ENCODE results near the gene VMAC.

The VMAC gene

GRCh38 chr19:5948752-5949564 is 44.3 kb downstream of the VMAC start:
- Histone ChIP-seq H3K4me1 (ENCODE audit: low read length) (peaks cover 53% of the 10 kb centered on the region), H3K27me3 (replicated peaks; ENCODE audit: insufficient read depth, low read length) (no peaks in the 10 kb centered on the region), H3K4me3 (ENCODE audit: low read length) (peak overlapping the region; percentile 9; the same call in 1 of the 2 replicates), H3K9me3 (replicated peaks; ENCODE audit: insufficient read depth, low read length) (no peaks in the 10 kb centered on the region), H3K27ac (ENCODE audit: low read length) (peak overlapping the region; percentile 87), H3K9ac (ENCODE audit: low read length) (peak overlapping the region; percentile 55), H2AFZ (ENCODE audit: low read length) (no peak overlapping the region), H3K36me3 (replicated peaks; ENCODE audit: insufficient read depth, low read length) (peaks cover 4% of the 10 kb centered on the region; the same call in 1 of the 2 replicates), H3K4me2 (ENCODE audit: low read depth, low read length) (peak overlapping the region; percentile 82), H3K9me2 (replicated peaks; ENCODE audit: insufficient read depth, low read length) (no peaks in the 10 kb centered on the region), H3F3A (ENCODE audit: insufficient read depth, low read length) (peaks cover 28% of the 10 kb centered on the region), H4K20me1 (ENCODE audit: insufficient read depth, low read length) (no peaks in the 10 kb centered on the region), H3K79me2 (ENCODE audit: low read length) (peaks cover 90% of the 10 kb centered on the region)
- no peak for TF ChIP-seq EZH2phosphoT487 (IDR thresholded peaks at IDR 0.05; ENCODE audit: low read length)
- TF ChIP-seq CTCF (IDR thresholded peaks at IDR 0.05; ENCODE audit: low read length): no peak
- TF ChIP-seq EZH2 (optimal IDR thresholded peaks at IDR 0.05; ENCODE audit: low read depth, low read length): no peak
- no peak for DNase-seq

GRCh38 chr19:5949792-5950305 is 45.2 kb downstream of the VMAC start:
- peaks cover 90% of the 10 kb centered on the region for H3K79me2 ChIP-seq (ENCODE audit: low read length)
- peaks cover 28% of the 10 kb centered on the region for H3F3A ChIP-seq (ENCODE audit: insufficient read depth, low read length)
- H4K20me1 ChIP-seq (ENCODE audit: insufficient read depth, low read length): no peaks in the 10 kb centered on the region; the same call in 1 of the 2 replicates
- H3K4me1 ChIP-seq (ENCODE audit: low read length): peaks cover 55% of the 10 kb centered on the region
- 0 out of 2 replicates have a peak overlapping the region, but pooled peaks have one; percentile 6 for H2AFZ ChIP-seq (ENCODE audit: low read length)
- peak overlapping the region; percentile 35 for H3K4me3 ChIP-seq (ENCODE audit: low read length)
- H3K9me3 ChIP-seq (replicated peaks; ENCODE audit: insufficient read depth, low read length): no peaks in the 10 kb centered on the region
- H3K27me3 ChIP-seq (replicated peaks; ENCODE audit: insufficient read depth, low read length): no peaks in the 10 kb centered on the region
- TF ChIP-seq CTCF (IDR thresholded peaks at IDR 0.05; ENCODE audit: low read length) (no peak), EZH2 (optimal IDR thresholded peaks at IDR 0.05; ENCODE audit: low read depth, low read length) (no peak), EZH2phosphoT487 (IDR thresholded peaks at IDR 0.05; ENCODE audit: low read length) (no peak)
- peaks cover 4% of the 10 kb centered on the region; the same call in 1 of the 2 replicates for H3K36me3 ChIP-seq (replicated peaks; ENCODE audit: insufficient read depth, low read length)
- H3K9me2 ChIP-seq (replicated peaks; ENCODE audit: insufficient read depth, low read length): no peaks in the 10 kb centered on the region
- H3K9ac ChIP-seq (ENCODE audit: low read length): peak overlapping the region; percentile 55
- peak; percentile 92 for DNase-seq
- peak overlapping the region; percentile 87 for H3K27ac ChIP-seq (ENCODE audit: low read length)
- peak overlapping the region; percentile 82 for H3K4me2 ChIP-seq (ENCODE audit: low read depth, low read length)

GRCh38 chr19:5950741-5951140 is 46.1 kb downstream of the VMAC start:
- Histone ChIP-seq H3F3A (ENCODE audit: insufficient read depth, low read length) (peaks cover 28% of the 10 kb centered on the region), H2AFZ (ENCODE audit: low read length) (no peak overlapping the region), H3K4me2 (ENCODE audit: low read depth, low read length) (peak overlapping the region; percentile 82), H3K4me3 (ENCODE audit: low read length) (peak overlapping the region; percentile 35; the same call in 1 of the 2 replicates), H3K79me2 (ENCODE audit: low read length) (peaks cover 90% of the 10 kb centered on the region), H3K27me3 (replicated peaks; ENCODE audit: insufficient read depth, low read length) (no peaks in the 10 kb centered on the region), H3K9ac (ENCODE audit: low read length) (peak overlapping the region; percentile 55), H3K9me2 (replicated peaks; ENCODE audit: insufficient read depth, low read length) (no peaks in the 10 kb centered on the region), H3K36me3 (replicated peaks; ENCODE audit: insufficient read depth, low read length) (peaks cover 4% of the 10 kb centered on the region; the same call in 1 of the 2 replicates), H3K9me3 (replicated peaks; ENCODE audit: insufficient read depth, low read length) (no peaks in the 10 kb centered on the region), H4K20me1 (ENCODE audit: insufficient read depth, low read length) (no peaks in the 10 kb centered on the region; the same call in 1 of the 2 replicates), H3K27ac (ENCODE audit: low read length) (peak overlapping the region; percentile 87), H3K4me1 (ENCODE audit: low read length) (peaks cover 55% of the 10 kb centered on the region)
- no peak for DNase-seq
- TF ChIP-seq EZH2phosphoT487 (IDR thresholded peaks at IDR 0.05; ENCODE audit: low read length): no peak
- TF ChIP-seq EZH2 (optimal IDR thresholded peaks at IDR 0.05; ENCODE audit: low read depth, low read length): no peak
- no peak for TF ChIP-seq CTCF (IDR thresholded peaks at IDR 0.05; ENCODE audit: low read length)
